OCI-LY7 (cell line): ENCODE results near the gene HEYL. TPM values are rescaled to one million over a fixed set of nuclear protein-coding genes. Genes with fewer than 3 reads are reported as not detected.

Source experiments
- BruUV-seq: library from RNA; stranded (reverse); fragments of 400-500 nt; replicated peaks from 2 replicates; lab custom pipeline; 2021; lab: Mats Ljungman, UMichigan
- CTCF ChIA-PET: fragments of 300-600 bp; sonication (Branson Sonifier 250); formaldehyde crosslinking; loops from one replicate; lab custom pipeline; 2022; ENCODE audit warnings: antibody characterized with exemption; ENCODE audit not compliant: unreplicated experiment; lab: Charles Lee
- POLR2A ChIA-PET: fragments of 300-600 bp; sonication (Branson Sonifier 250); formaldehyde crosslinking; loops from one replicate; lab custom pipeline; 2022; ENCODE audit warnings: antibody characterized with exemption; lab: Charles Lee
- DNase-seq: peaks from one replicate; pipeline ENCODE4 v3.0.0-alpha.2; 2015; ENCODE audit warnings: low spot score
- H2AFZ ChIP-seq: fragments of 200-600 bp; sonication (generic), shearing (Covaris generic); 2 replicates; pipeline ENCODE4 v1.6.1; 2014; ENCODE audit warnings: mild to moderate bottlenecking, antibody characterized with exemption, low read length, moderate library complexity
- H3K27ac ChIP-seq: fragments of 200-600 bp; sonication (generic); 2 replicates; pipeline ENCODE4 v1.5.1; 2014; ENCODE audit warnings: mixed run types, low read depth, mild to moderate bottlenecking, moderate library complexity, low read length, inconsistent platforms; ENCODE audit not compliant: poor library complexity, severe bottlenecking
- H3K36me3 ChIP-seq: fragments of 200-600 bp; sonication (generic); 2 replicates; pipeline ENCODE4 v1.6.1; 2014; ENCODE audit warnings: mild to moderate bottlenecking, antibody characterized with exemption, low read length, moderate library complexity, mixed read lengths; ENCODE audit not compliant: insufficient read depth
- H3K4me1 ChIP-seq: fragments of 200-600 bp; sonication (generic); 2 replicates; pipeline ENCODE4 v1.5.1; 2014; ENCODE audit warnings: mild to moderate bottlenecking, low read length; ENCODE audit not compliant: insufficient read depth, poor library complexity, severe bottlenecking
- H3K4me2 ChIP-seq: fragments of 200-600 bp; sonication (generic); 2 replicates; pipeline ENCODE4 v1.6.1; 2014; ENCODE audit warnings: mild to moderate bottlenecking, low read length
- H3K4me3 ChIP-seq: fragments of 200-600 bp; sonication (generic); 2 replicates; pipeline ENCODE4 v1.5.1; 2014; ENCODE audit warnings: mild to moderate bottlenecking, low read depth, low read length; ENCODE audit not compliant: poor library complexity, severe bottlenecking
- H3K79me2 ChIP-seq: fragments of 200-600 bp; sonication (generic); 2 replicates; pipeline ENCODE4 v1.6.1; 2016; ENCODE audit warnings: low read depth, mild to moderate bottlenecking, low read length, moderate library complexity, mixed read lengths; ENCODE audit not compliant: insufficient read depth
- H3K9me2 ChIP-seq: fragments of 200-600 bp; sonication (generic); 2 replicates; pipeline ENCODE4 v1.6.1; 2016; ENCODE audit warnings: mild to moderate bottlenecking, low read length, mixed read lengths; ENCODE audit not compliant: insufficient read depth
- H3K9me3 ChIP-seq: fragments of 200-600 bp; sonication (generic); 2 replicates; pipeline ENCODE4 v1.6.1; 2014; ENCODE audit warnings: mild to moderate bottlenecking, mixed run types, low read length, mixed read lengths
- H4K20me1 ChIP-seq: fragments of 200-600 bp; sonication (generic); 2 replicates; pipeline ENCODE4 v1.6.1; 2014; ENCODE audit warnings: mild to moderate bottlenecking, antibody characterized with exemption, low read length, moderate library complexity, mixed read lengths; ENCODE audit not compliant: insufficient read depth
- CTCF ChIP-seq: fragments of 200-600 bp; sonication (generic); conservative IDR thresholded peaks from 2 replicates; pipeline ENCODE4 v1.5.1; 2014; ENCODE audit warnings: mild to moderate bottlenecking, antibody characterized with exemption, low read length, moderate library complexity, mixed read lengths
- EZH2phosphoT487 ChIP-seq: fragments of 200-600 bp; sonication (generic); IDR thresholded peaks from 2 replicates; pipeline ENCODE4 v1.6.1; 2018; ENCODE audit warnings: low read depth, borderline replicate concordance, mild to moderate bottlenecking, mixed run types, antibody characterized with exemption, low read length, moderate library complexity, mixed read lengths
- intact Hi-C: fragments of 100-400 bp; cut with micrococcal nuclease; formaldehyde crosslinking; loops from one replicate; pipeline ENCODE4 v1.10.0; 2022; ENCODE audit not compliant: unreplicated experiment
- total RNA-seq, 2 experiments: library from RNA; depleted of rRNA in 1 of 2; stranded (reverse); fragments of >200 nt in 1 of 2; shearing (Covaris generic) in 1 of 2; gene quantifications; 2 replicates each; pipeline ENCODE4 v1.2.3, GENCODE V29; 2014 to 2022

HEYL gene
- total RNA-seq, 2 experiments from 2014 or later = not detected

- intact Hi-C loops = no loop called here
These were observed 13.1 kb upstream of the HEYL start for GRCh38 chr1:39652554-39652953.

GRCh38 chr1:39652105-39652504 lies 12.7 kb upstream of the HEYL start:
- Histone ChIP-seq H3K79me2 (no peaks in the 10 kb centered on the region), H3K9me3 (no peaks in the 10 kb centered on the region), H3K4me3 (no peak overlapping the region), H3K27ac (no peak overlapping the region), H3K9me2 (no peaks in the 10 kb centered on the region), H3K36me3 (no peaks in the 10 kb centered on the region), H4K20me1 (no peaks in the 10 kb centered on the region), H3K4me1 (no peaks in the 10 kb centered on the region), H3K4me2 (no peak overlapping the region), H2AFZ (no peak overlapping the region)
- TF ChIP-seq CTCF (no peak), EZH2phosphoT487 (no peak)
- CTCF ChIA-PET = no interaction called here
- BruUV-seq = no TSS peak
- no peak for DNase-seq
- POLR2A ChIA-PET = no interaction called here
- intact Hi-C loops = no loop called here

More at GRCh38 chr1:39652554-39652953, 13.1 kb upstream of the HEYL start:
- Histone ChIP-seq H3K9me2 (no peaks in the 10 kb centered on the region), H3K9me3 (no peaks in the 10 kb centered on the region), H3K79me2 (no peaks in the 10 kb centered on the region), H3K4me2 (no peak overlapping the region), H3K4me1 (peaks cover under 1% of the 10 kb centered on the region), H3K27ac (no peak overlapping the region), H3K36me3 (no peaks in the 10 kb centered on the region), H4K20me1 (no peaks in the 10 kb centered on the region), H2AFZ (no peak overlapping the region), H3K4me3 (no peak overlapping the region)
- ChIA-PET CTCF (no interaction called here), POLR2A (no interaction called here)
- BruUV-seq = no TSS peak
- TF ChIP-seq EZH2phosphoT487 (no peak), CTCF (no peak)
- DNase-seq = no peak

- Histone ChIP-seq H3K4me1 (peaks cover 8% of the 10 kb centered on the region), H2AFZ (no peak overlapping the region), H3K4me3 (no peak overlapping the region), H3K9me2 (no peaks in the 10 kb centered on the region), H3K4me2 (no peak overlapping the region), H4K20me1 (no peaks in the 10 kb centered on the region), H3K79me2 (no peaks in the 10 kb centered on the region), H3K9me3 (no peaks in the 10 kb centered on the region), H3K27ac (no peak overlapping the region), H3K36me3 (no peaks in the 10 kb centered on the region)
- no peak for DNase-seq
- no TSS peak for BruUV-seq
- ChIA-PET POLR2A (no interaction called here), CTCF (no interaction called here)
- TF ChIP-seq CTCF (no peak), EZH2phosphoT487 (no peak)
- intact Hi-C loops = no loop called here
These were observed 11.0 kb upstream of the HEYL start for GRCh38 chr1:39650431-39650830.
